GM13976 (cell line): ENCODE data around the gene TAMALIN.

Source experiments
- DNase-seq: peaks from one replicate; pipeline ENCODE4 v3.0.0; 2012; ENCODE audit warnings: low spot score
- CTCF ChIP-seq: IDR thresholded peaks from 2 replicates; pipeline ENCODE4 v1.5.1; 2012; ENCODE audit warnings: borderline replicate concordance, mild to moderate bottlenecking; ENCODE audit not compliant: insufficient read depth; ENCODE audit errors: extremely low read depth, missing control alignments, control extremely low read depth
- in situ Hi-C: fragments of 300-500 bp; cut with MboI; formaldehyde crosslinking; loops from one replicate; pipeline ENCODE4 v1.12.0; 2022; ENCODE audit warnings: low sequenced_read_pairs, mixed read lengths, inconsistent platforms; ENCODE audit not compliant: unreplicated experiment

The TAMALIN gene

GRCh38 chr12:52018433-52019112 lies 11.8 kb downstream of the TAMALIN start:
- TF ChIP-seq CTCF, result no peak
- in situ Hi-C loops, result no loop called here
- DNase-seq, result no peak

GRCh38 chr12:52019113-52019770 lies 12.5 kb downstream of the TAMALIN start:
- no peak for TF ChIP-seq CTCF
- in situ Hi-C loops, result no loop called here
- no peak for DNase-seq

- DNase-seq, result peak; percentile 76
- in situ Hi-C loops, result no loop called here
- TF ChIP-seq CTCF, result peak; percentile 72
These were observed 14.0 kb downstream of the TAMALIN start for GRCh38 chr12:52020539-52021336.

GRCh38 chr12:52022841-52023181 lies 16.1 kb downstream of the TAMALIN start:
- in situ Hi-C loops, result no loop called here
- no peak for DNase-seq
- TF ChIP-seq CTCF, result no peak

- peak; percentile 95 for DNase-seq
These were observed 16.6 kb downstream of the TAMALIN start for GRCh38 chr12:52023182-52023975.

More at GRCh38 chr12:52023182-52023975, 16.6 kb downstream of the TAMALIN start:
- in situ Hi-C loops, result no loop called here
- peak; percentile 94 for TF ChIP-seq CTCF
